Prostate gland (tissue), 2 donors: ENCODE data around the gene RIT2.

Experiments used
- CTCF ChIP-seq, 4 experiments: fragments of 200-600 bp in 2 of 4; fragments of 450-650 bp in 2 of 4; sonication (generic) in 2 of 4; IDR thresholded peaks; 1 replicate in 3 of 4; 2 replicates in 1 of 4; pipeline ENCODE4 v1.5.1; 2016 to 2019; ENCODE audit warnings: antibody characterized with exemption in 4 of 4, mild to moderate bottlenecking in 2 of 4, moderate library complexity in 2 of 4
- POLR2A ChIP-seq: fragments of 450-650 bp; IDR thresholded peaks from one replicate; pipeline ENCODE4 v1.6.1; 2016; ENCODE audit warnings: antibody characterized with exemption, mild to moderate bottlenecking
- POLR2AphosphoS5 ChIP-seq: sonication (generic); formaldehyde crosslinking; IDR thresholded peaks from one replicate; pipeline ENCODE4 v1.6.1; 2017; ENCODE audit warnings: antibody characterized with exemption

- TF ChIP-seq POLR2A: no peak
- no peak for TF ChIP-seq CTCF (IDR thresholded peaks at IDR 0.05)
- TF ChIP-seq POLR2AphosphoS5: no peak
Measured at GRCh38 chr18:42860011-42860410, 255.5 kb downstream of the RIT2 start.
